Fibroblast of lung (primary cell): ENCODE data around the gene PTGER4. TPM values are rescaled to one million over a fixed set of nuclear protein-coding genes. Genes with fewer than 3 reads are reported as not detected.

ENCODE experiments used
- DNase-seq, 2 donors: peaks; one replicate each; pipeline versions ENCODE4 v3.0.0 to v3.0.0-alpha.2; 2010; ENCODE audit warnings: low read depth in 2 of 2
- H2AFZ ChIP-seq: 2 replicates; pipeline ENCODE4 v1.5.1; 2012; ENCODE audit warnings: low read length, control low read depth, inconsistent platforms
- H3K27ac ChIP-seq: 2 replicates; pipeline ENCODE4 v1.5.1; 2011; ENCODE audit warnings: low read length, control low read depth; ENCODE audit not compliant: insufficient read depth
- H3K27me3 ChIP-seq: 2 replicates; pipeline ENCODE4 v1.5.1; 2011; ENCODE audit warnings: mild to moderate bottlenecking, low read length; ENCODE audit not compliant: control insufficient read depth, insufficient read depth
- H3K36me3 ChIP-seq: 2 replicates; pipeline ENCODE4 v1.5.1; 2011; ENCODE audit warnings: low read length; ENCODE audit not compliant: control insufficient read depth, insufficient read depth
- H3K4me1 ChIP-seq: 2 replicates; pipeline ENCODE4 v1.5.1; 2011; ENCODE audit warnings: low read length; ENCODE audit not compliant: control insufficient read depth, insufficient read depth; ENCODE audit errors: extremely low read depth
- H3K4me2 ChIP-seq: 2 replicates; pipeline ENCODE4 v1.5.1; 2011; ENCODE audit warnings: low read length, control low read depth; ENCODE audit not compliant: insufficient read depth; ENCODE audit errors: extremely low read depth
- H3K4me3 ChIP-seq, 4 experiments: fragments of 200-600 bp in 1 of 4; sonication (generic) in 1 of 4; replicated peaks in 1 of 4; 2 replicates each; pipeline ENCODE4 v1.5.1; 2011 to 2016; ENCODE audit warnings: low read length in 4 of 4, low read depth in 3 of 4, mild to moderate bottlenecking in 3 of 4, control low read depth in 2 of 4, inconsistent platforms in 1 of 4, mixed read lengths in 1 of 4; ENCODE audit not compliant: insufficient read depth in 1 of 4; ENCODE audit errors: control extremely low read depth in 1 of 4
- H3K79me2 ChIP-seq: 2 replicates; pipeline ENCODE4 v1.5.1; 2012; ENCODE audit warnings: mild to moderate bottlenecking, low read length, inconsistent platforms; ENCODE audit not compliant: control insufficient read depth, insufficient read depth
- H3K9ac ChIP-seq: 2 replicates; pipeline ENCODE4 v1.5.1; 2011; ENCODE audit warnings: mild to moderate bottlenecking, low read length, control low read depth; ENCODE audit not compliant: insufficient read depth
- H3K9me3 ChIP-seq: 2 replicates; pipeline ENCODE4 v1.5.1; 2012; ENCODE audit warnings: low read depth, low read length; ENCODE audit not compliant: control insufficient read depth, insufficient read depth
- H4K20me1 ChIP-seq: 2 replicates; pipeline ENCODE4 v1.5.1; 2011; ENCODE audit warnings: low read length; ENCODE audit not compliant: control insufficient read depth, insufficient read depth; ENCODE audit errors: extremely low read depth
- CTCF ChIP-seq, 2 donors: IDR thresholded peaks in 1 of 2; conservative IDR thresholded peaks in 1 of 2; 1 replicate in 1 of 2; 2 replicates in 1 of 2; pipeline ENCODE4 v1.5.1; 2011 to 2012; ENCODE audit warnings: low read length in 2 of 2, control low read depth in 1 of 2, inconsistent platforms in 1 of 2, low read depth in 1 of 2, mild to moderate bottlenecking in 1 of 2
- EZH2 ChIP-seq: IDR thresholded peaks from 2 replicates; pipeline ENCODE4 v1.5.1; 2012; ENCODE audit warnings: low read length, control low read depth, mild to moderate bottlenecking; ENCODE audit errors: missing control alignments
- polyA plus RNA-seq, 2 donors: library from polyadenylated mRNA; depleted of rRNA in 1 of 2; stranded (reverse) in 1 of 2; unstranded in 1 of 2; fragments of >200 nt; gene quantifications; 2 replicates each; pipeline ENCODE4 v1.2.1, GENCODE V29; 2011 to 2012; ENCODE audit warnings: missing spikeins in 1 of 2
- total RNA-seq: library from RNA; depleted of rRNA; stranded (reverse); fragments of >200 nt; gene quantifications from 2 replicates; pipeline ENCODE4 v1.2.1, GENCODE V29; 2014

The PTGER4 gene
- total and polyA plus RNA-seq, 2 donors (not counting 1 experiment from before 2014, with no cell fraction given): 1.6 to 3.3 TPM

GRCh38 chr5:40681363-40682153, 1.8 kb downstream of the PTGER4 start:
- Histone ChIP-seq H3K36me3 (no peaks in the 10 kb centered on the region), H3K9me3 (no peaks in the 10 kb centered on the region), H3K27me3 (no peaks in the 10 kb centered on the region), H3K4me2 (peak overlapping the region; percentile 94), H4K20me1 (no peaks in the 10 kb centered on the region), H3K79me2 (peaks cover 57% of the 10 kb centered on the region), H2AFZ (peak overlapping the region; percentile 54), H3K4me3 (peak overlapping the region; percentile 79 to 95 (median 84)), H3K4me1 (peaks cover 2% of the 10 kb centered on the region), H3K9ac (no peak overlapping the region), H3K27ac (peak overlapping the region; percentile 24)
- peak; percentile 72 for TF ChIP-seq EZH2
- no peak for TF ChIP-seq CTCF (conservative IDR thresholded peaks at IDR 0.05 in 1 of 2, IDR thresholded peaks at IDR 0.05 in 1 of 2; ENCODE audit: low read depth in 1 of 2, low read length in 2 of 2)
- DNase-seq: peak; percentile 31 to 46

GRCh38 chr5:40682154-40683017, 2.7 kb downstream of the PTGER4 start:
- Histone ChIP-seq H3K27me3 (no peaks in the 10 kb centered on the region), H3K79me2 (peaks cover 57% of the 10 kb centered on the region), H3K4me2 (peak overlapping the region; percentile 94), H4K20me1 (no peaks in the 10 kb centered on the region), H3K9ac (no peak overlapping the region), H3K36me3 (no peaks in the 10 kb centered on the region), H2AFZ (no peak overlapping the region), H3K27ac (peak overlapping the region; percentile 24), H3K4me1 (peaks cover 2% of the 10 kb centered on the region), H3K4me3 (peak overlapping the region; percentile 79 to 95 (median 84)), H3K9me3 (no peaks in the 10 kb centered on the region)
- TF ChIP-seq EZH2 (no peak), CTCF (conservative IDR thresholded peaks at IDR 0.05 in 1 of 2, IDR thresholded peaks at IDR 0.05 in 1 of 2; ENCODE audit: low read depth in 1 of 2, low read length in 2 of 2) (no peak)
- DNase-seq: peak in 1 of 2 donors; percentile 70

GRCh38 chr5:40683305-40683704, 3.6 kb downstream of the PTGER4 start:
- Histone ChIP-seq H3K79me2 (peaks cover 58% of the 10 kb centered on the region), H2AFZ (no peak overlapping the region), H3K27me3 (no peaks in the 10 kb centered on the region), H4K20me1 (no peaks in the 10 kb centered on the region), H3K27ac (no peak overlapping the region), H3K4me1 (peaks cover 2% of the 10 kb centered on the region), H3K9ac (no peak overlapping the region), H3K4me2 (peak overlapping the region; percentile 94), H3K4me3 (peak overlapping the region; percentile 79 to 95 (median 84)), H3K9me3 (no peaks in the 10 kb centered on the region), H3K36me3 (no peaks in the 10 kb centered on the region)
- no peak for DNase-seq
- no peak for TF ChIP-seq CTCF (conservative IDR thresholded peaks at IDR 0.05 in 1 of 2, IDR thresholded peaks at IDR 0.05 in 1 of 2; ENCODE audit: low read depth in 1 of 2, low read length in 2 of 2)
- no peak for TF ChIP-seq EZH2
